ENCODE measurements around the gene SYCP3. TPM values are rescaled to one million over a fixed set of nuclear protein-coding genes. Genes with fewer than 3 reads are reported as not detected.

The SYCP3 gene
- 0.33 and 0.67 TPM in 2 replicates for total RNA-seq

GRCh38 chr12:101738920-101739665, at the start of gene SYCP3:
Gene SYCP3, minus strand, starts transcription at chr12:101739462. Its CDS starts 1,527 bp downstream, at chr12:101737935.

GRCh38 chr12:101697197-101697929, 41.9 kb downstream of the SYCP3 start, which contains the start of gene CHPT1:
Gene CHPT1, plus strand, starts transcription at chr12:101697640. Its CDS starts 222 bp downstream, at chr12:101697862.

Small RNA genes within 50 kb of the gene (small RNA-seq; reads per million reads assigned to genes)
- gene RNA5SP368 = not detected
- gene RNU6-101P = not detected
- not detected for gene RNY1P16

Other genes with a start within 250 kb of the SYCP3 start
- not detected in 2 replicates for gene MYBPC1, start 144.5 kb downstream of the SYCP3 start, total RNA-seq
- gene CHPT1, start 41.8 kb downstream of the SYCP3 start, total RNA-seq = 11.8 and 13.0 TPM in 2 replicates
- 33.6 and 36.1 TPM in 2 replicates for gene GNPTAB, start 91.5 kb upstream of the SYCP3 start, total RNA-seq
- 27.8 and 36.2 TPM in 2 replicates for gene DRAM1, start 138.1 kb upstream of the SYCP3 start, total RNA-seq

Data from vein endothelial cell (primary cell).